SK-N-SH (cell line): ENCODE measurements around the gene POU6F2. TPM values are rescaled to one million over a fixed set of nuclear protein-coding genes. Genes with fewer than 3 reads are reported as not detected.

Source experiments
- CTCF ChIA-PET: fragments of 300-600, 350-600 bp; formaldehyde crosslinking; extraction: SDS; loops from one replicate; lab custom pipeline; 2021; lab: Yijun Ruan, JAX
- POLR2A ChIA-PET: fragments of 350-600 bp; sonication (Branson Sonifier 250); formaldehyde crosslinking; extraction: SDS; loops from one replicate; lab custom pipeline; 2020; ENCODE audit warnings: antibody characterized with exemption, inconsistent platforms; lab: Yijun Ruan, JAX
- DNase-seq: peaks from one replicate; pipeline ENCODE4 v3.0.0; 2012
- H2AFZ ChIP-seq: fragments of 200-600 bp; sonication (generic); 2 replicates; pipeline ENCODE4 v1.8.1; 2016; ENCODE audit warnings: antibody characterized with exemption, mild to moderate bottlenecking, low read depth
- H3F3A ChIP-seq: fragments of 200-600 bp; sonication (generic); replicated peaks from 2 replicates; pipeline ENCODE3; 2016; ENCODE audit warnings: antibody characterized with exemption, mild to moderate bottlenecking; ENCODE audit not compliant: insufficient read depth
- H3K27ac ChIP-seq, 2 experiments: fragments of 200-500 bp in 1 of 2; fragments of 200-600 bp in 1 of 2; sonication (Bioruptor generic) in 1 of 2; sonication (generic), shearing (Covaris generic) in 1 of 2; 2 replicates each; pipeline versions ENCODE4 v1.5.1 to v1.6.1; 2014 to 2016; ENCODE audit warnings: low read depth in 2 of 2, inconsistent platforms in 1 of 2, low read length in 1 of 2, mild to moderate bottlenecking in 1 of 2, mixed read lengths in 1 of 2
- H3K27me3 ChIP-seq: fragments of 200-600 bp; sonication (generic), shearing (Covaris generic); 2 replicates; pipeline ENCODE4 v1.6.1; 2016; ENCODE audit warnings: mixed run types; ENCODE audit not compliant: insufficient read depth
- H3K36me3 ChIP-seq, 2 experiments: fragments of 200-500 bp in 1 of 2; fragments of 200-600 bp in 1 of 2; sonication (Bioruptor generic) in 1 of 2; sonication (generic) in 1 of 2; replicated peaks in 1 of 2; 2 replicates each; pipeline versions ENCODE3 to v1.5.1; 2014 to 2016; ENCODE audit warnings: low read length in 1 of 2, mild to moderate bottlenecking in 1 of 2; ENCODE audit not compliant: insufficient read depth in 2 of 2, control insufficient read depth in 1 of 2
- H3K4me1 ChIP-seq, 2 experiments: fragments of 200-500 bp in 1 of 2; fragments of 200-600 bp in 1 of 2; sonication (Bioruptor generic) in 1 of 2; sonication (generic), shearing (Covaris generic) in 1 of 2; 2 replicates each; pipeline versions ENCODE4 v1.5.1 to v1.6.1; 2014 to 2016; ENCODE audit warnings: low read depth in 1 of 2, low read length in 1 of 2, mixed run types in 1 of 2; ENCODE audit not compliant: insufficient read depth in 2 of 2, control insufficient read depth in 1 of 2
- H3K4me2 ChIP-seq: fragments of 200-600 bp; sonication (generic), shearing (Covaris generic); 2 replicates; pipeline ENCODE4 v1.6.1; 2017; ENCODE audit warnings: mixed run types
- H3K4me3 ChIP-seq, 2 experiments: fragments of 200-500 bp in 1 of 2; fragments of 200-600 bp in 1 of 2; sonication (Bioruptor generic) in 1 of 2; sonication (generic), shearing (Covaris generic) in 1 of 2; 2 replicates each; pipeline versions ENCODE4 v1.5.1 to v1.8.1; 2014 to 2016; ENCODE audit warnings: low read depth in 2 of 2, inconsistent platforms in 1 of 2, low read length in 1 of 2, mild to moderate bottlenecking in 1 of 2, mixed read lengths in 1 of 2, moderate library complexity in 1 of 2
- H3K79me2 ChIP-seq: fragments of 200-600 bp; sonication (generic); 2 replicates; pipeline ENCODE4 v1.8.1; 2017; ENCODE audit warnings: mild to moderate bottlenecking; ENCODE audit not compliant: insufficient read depth
- H3K9ac ChIP-seq: fragments of 200-600 bp; sonication (generic); 2 replicates; pipeline ENCODE4 v1.6.1; 2017; ENCODE audit warnings: mixed run types
- H3K9me2 ChIP-seq: fragments of 200-600 bp; sonication (generic); 2 replicates; pipeline ENCODE4 v1.6.1; 2017; ENCODE audit warnings: mixed run types
- H3K9me3 ChIP-seq: fragments of 200-600 bp; sonication (generic); 2 replicates; pipeline ENCODE4 v1.6.1; 2017; ENCODE audit warnings: mixed run types, mild to moderate bottlenecking, moderate library complexity
- H4K20me1 ChIP-seq: fragments of 200-600 bp; sonication (generic); 2 replicates; pipeline ENCODE4 v1.6.1; 2017; ENCODE audit warnings: mild to moderate bottlenecking, mixed run types; ENCODE audit not compliant: insufficient read depth
- CHD2 ChIP-seq: fragments of 150-350 bp; IDR thresholded peaks from 2 replicates; pipeline ENCODE4 v1.6.1; 2018; ENCODE audit warnings: low read length; ENCODE audit not compliant: partially characterized antibody
- ELF1 ChIP-seq: IDR thresholded peaks from 2 replicates; pipeline ENCODE4 v1.4.0; 2012
- EP300 ChIP-seq, 2 experiments: IDR thresholded peaks; 2 replicates each; pipeline versions ENCODE4 v1.4.0 to v1.6.1; 2012; ENCODE audit warnings: borderline replicate concordance in 1 of 2, low read depth in 1 of 2, low read length in 1 of 2
- EZH2phosphoT487 ChIP-seq: fragments of 200-600 bp; sonication (generic); IDR thresholded peaks from 2 replicates; pipeline ENCODE4 v1.6.1; 2017; ENCODE audit warnings: low read depth, mixed run types, mild to moderate bottlenecking, antibody characterized with exemption, moderate library complexity, borderline replicate concordance
- FOSL2 ChIP-seq: IDR thresholded peaks from 2 replicates; pipeline ENCODE4 v1.4.0; 2012; ENCODE audit warnings: low read depth, mild to moderate bottlenecking, moderate library complexity, borderline replicate concordance
- FOXJ3 ChIP-seq: sonication (generic); formaldehyde crosslinking; IDR thresholded peaks from 2 replicates; pipeline ENCODE4 v1.5.1; 2020; ENCODE audit warnings: mild to moderate bottlenecking, missing genetic modification reagents
- MAX ChIP-seq: IDR thresholded peaks from 2 replicates; pipeline ENCODE4 v1.4.0; 2012; ENCODE audit warnings: low read depth
- MEF2A ChIP-seq: IDR thresholded peaks from 2 replicates; pipeline ENCODE4 v1.4.0; 2012; ENCODE audit warnings: low read depth, borderline replicate concordance
- NFIC ChIP-seq: IDR thresholded peaks from 2 replicates; pipeline ENCODE4 v1.4.0; 2012; ENCODE audit warnings: borderline replicate concordance
- RCOR1 ChIP-seq: fragments of 150-350 bp; IDR thresholded peaks from 2 replicates; pipeline ENCODE4 v1.6.1; 2017; ENCODE audit warnings: antibody characterized with exemption, low read length
- REST ChIP-seq: IDR thresholded peaks from 2 replicates; pipeline ENCODE4 v1.6.1; 2012; ENCODE audit warnings: mild to moderate bottlenecking, low read depth, low read length, moderate library complexity
- SIN3A ChIP-seq: IDR thresholded peaks from 2 replicates; pipeline ENCODE4 v1.6.1; 2012; ENCODE audit warnings: low read depth, mild to moderate bottlenecking, low read length, moderate library complexity, borderline replicate concordance
- SMC3 ChIP-seq: IDR thresholded peaks from 2 replicates; pipeline ENCODE4 v1.6.1; 2012; ENCODE audit warnings: low read depth, low read length, improper control_type of control experiment
- TAF1 ChIP-seq: IDR thresholded peaks from 2 replicates; pipeline ENCODE4 v1.6.1; 2012; ENCODE audit warnings: low read depth, mild to moderate bottlenecking, low read length, moderate library complexity, borderline replicate concordance
- USF2 ChIP-seq: fragments of 150-350 bp; IDR thresholded peaks from 2 replicates; pipeline ENCODE4 v1.6.1; 2017; ENCODE audit warnings: antibody characterized with exemption, low read length, low read depth, borderline replicate concordance
- WGBS: methylation state at CpG from one replicate; pipeline ENCODE4 v1.1.6; 2017; ENCODE audit warnings: low lambda C conversion rate; 5-methylcytosine and 5-hydroxymethylcytosine counted together
- polyA plus RNA-seq, 3 experiments: library from polyadenylated mRNA; depleted of rRNA; stranded (reverse); fragments of >200 nt; gene quantifications; 2 replicates each; pipeline ENCODE4 v1.2.3, GENCODE V29; 2012

The POU6F2 gene
- polyA plus RNA-seq, 1 of the 3 experiments (the other 2 are of a cell fraction) = under 0.01 TPM

- Histone ChIP-seq H3K4me1 (no peaks in the 10 kb centered on the region), H2AFZ (no peak overlapping the region), H3K9ac (no peak overlapping the region), H3K9me3 (no peaks in the 10 kb centered on the region), H3K9me2 (no peaks in the 10 kb centered on the region), H3K4me2 (no peak overlapping the region), H3K27ac (no peak overlapping the region), H3K79me2 (no peaks in the 10 kb centered on the region), H3K36me3 (no peaks in the 10 kb centered on the region), H3K27me3 (no peaks in the 10 kb centered on the region), H4K20me1 (no peaks in the 10 kb centered on the region), H3F3A (no peaks in the 10 kb centered on the region), H3K4me3 (no peak overlapping the region)
- no peak for DNase-seq
- ChIA-PET CTCF (no interaction called here), POLR2A (no interaction called here)
- no peak for TF ChIP-seq SIN3A
- TF ChIP-seq RCOR1 = no peak
- TF ChIP-seq MAX = no peak
- TF ChIP-seq EP300 (IDR thresholded peaks at IDR 0.05; ENCODE audit: borderline replicate concordance in 1 of 2, low read depth in 1 of 2, low read length in 1 of 2) = no peak
- no peak for TF ChIP-seq NFIC
- no peak for TF ChIP-seq FOXJ3 (CRISPR knock-in tag)
- no peak for TF ChIP-seq TAF1
- no peak for TF ChIP-seq REST
- 10% methylated on average over 4 of the region's 4 CpGs for WGBS
These were observed 49.8 kb downstream of the POU6F2 start for GRCh38 chr7:39027491-39027890.

- no peaks in the 10 kb centered on the region for H4K20me1 ChIP-seq
- H3K9me2 ChIP-seq = no peaks in the 10 kb centered on the region
- H3K4me2 ChIP-seq = no peak overlapping the region
- H3K4me1 ChIP-seq = no peaks in the 10 kb centered on the region
- ChIA-PET CTCF (no interaction called here), POLR2A (no interaction called here)
- H3K36me3 ChIP-seq = no peaks in the 10 kb centered on the region
- H3K79me2 ChIP-seq = no peaks in the 10 kb centered on the region
- no peak overlapping the region for H3K27ac ChIP-seq
- 20% methylated on average over 13 of the region's 13 CpGs for WGBS
- DNase-seq = no peak
- H3K9me3 ChIP-seq = no peaks in the 10 kb centered on the region
- no peak overlapping the region for H3K4me3 ChIP-seq
- no peaks in the 10 kb centered on the region for H3F3A ChIP-seq
- H3K27me3 ChIP-seq = peaks cover 19% of the 10 kb centered on the region; the same call in 1 of the 2 replicates
- H2AFZ ChIP-seq = no peak overlapping the region
- H3K9ac ChIP-seq = no peak overlapping the region
- TF ChIP-seq EZH2phosphoT487 (no peak), ELF1 (no peak), TAF1 (no peak), SMC3 (no peak), MEF2A (no peak), NFIC (no peak), FOSL2 (no peak), FOXJ3 (CRISPR knock-in tag) (no peak), REST (no peak), USF2 (no peak), CHD2 (no peak)
These were observed 56.3 kb downstream of the POU6F2 start for GRCh38 chr7:39033885-39034624.
